Transverse colon (tissue), 4 donors: ENCODE results near the gene ERLIN1.

Experiments used
- CTCF ChIP-seq, 5 experiments: fragments of 200-600 bp in 3 of 5; fragments of 450-650 bp in 2 of 5; sonication (generic) in 3 of 5; IDR thresholded peaks; 1 replicate in 2 of 5; 2 replicates in 3 of 5; pipeline ENCODE4 v1.5.1; 2016 to 2017; ENCODE audit warnings: antibody characterized with exemption in 5 of 5, inconsistent platforms in 3 of 5, mild to moderate bottlenecking in 2 of 5, moderate library complexity in 1 of 5
- EP300 ChIP-seq: sonication (generic); formaldehyde crosslinking; IDR thresholded peaks from one replicate; pipeline ENCODE4 v1.6.1; 2017; ENCODE audit warnings: antibody characterized with exemption, low read depth
- POLR2A ChIP-seq: fragments of 450-650 bp; IDR thresholded peaks from one replicate; pipeline ENCODE4 v1.6.1; 2016; ENCODE audit warnings: antibody characterized with exemption, mild to moderate bottlenecking, moderate library complexity
- POLR2AphosphoS5 ChIP-seq, 3 donors: sonication (generic); formaldehyde crosslinking; IDR thresholded peaks; one replicate each; pipeline ENCODE4 v1.6.1; 2016; ENCODE audit warnings: antibody characterized with exemption in 3 of 3

- TF ChIP-seq CTCF (IDR thresholded peaks at IDR 0.05): no peak
- TF ChIP-seq EP300: no peak
- no peak for TF ChIP-seq POLR2AphosphoS5 (IDR thresholded peaks at IDR 0.05)
- TF ChIP-seq POLR2A: no peak
Observed at GRCh38 chr10:100129424-100129823, 56.4 kb downstream of the ERLIN1 start.
